Measurements from ENCODE around the gene ADORA2A.

ADORA2A gene

GRCh38 chr22:24404561-24405275 is 22.7 kb upstream of the ADORA2A start:
- no peak for DNase-seq

- DNase-seq, result no peak
Observed at GRCh38 chr22:24405631-24406321, 21.6 kb upstream of the ADORA2A start.

GRCh38 chr22:24406322-24407277 is 20.8 kb upstream of the ADORA2A start:
- DNase-seq, result no peak

GRCh38 chr22:24407278-24407665 is 20.1 kb upstream of the ADORA2A start:
- DNase-seq, result no peak

GRCh38 chr22:24407884-24408283 is 19.5 kb upstream of the ADORA2A start:
- DNase-seq, result no peak

- DNase-seq, result no peak
Observed at GRCh38 chr22:24408630-24409029, 18.8 kb upstream of the ADORA2A start.

- DNase-seq, result no peak
Observed at GRCh38 chr22:24409707-24410106, 17.7 kb upstream of the ADORA2A start.

GRCh38 chr22:24410110-24410856 is 17.1 kb upstream of the ADORA2A start:
- DNase-seq, result peak; percentile 29

- no peak for DNase-seq
Observed at GRCh38 chr22:24411256-24412004, 16.0 kb upstream of the ADORA2A start.

- DNase-seq, result no peak
Observed at GRCh38 chr22:24412274-24412673, 15.1 kb upstream of the ADORA2A start.

- DNase-seq, result no peak
Observed at GRCh38 chr22:24413271-24413670, 14.1 kb upstream of the ADORA2A start.

GRCh38 chr22:24413736-24414385 is 13.5 kb upstream of the ADORA2A start:
- no peak for DNase-seq

- DNase-seq, result no peak
Observed at GRCh38 chr22:24414523-24414922, 12.9 kb upstream of the ADORA2A start.

GRCh38 chr22:24414984-24415945 is 12.1 kb upstream of the ADORA2A start:
- DNase-seq, result no peak

GRCh38 chr22:24416095-24416494 is 11.3 kb upstream of the ADORA2A start:
- DNase-seq, result no peak

- DNase-seq, result no peak
Observed at GRCh38 chr22:24416611-24417010, 10.8 kb upstream of the ADORA2A start.

GRCh38 chr22:24417200-24417599 is 10.2 kb upstream of the ADORA2A start:
- DNase-seq, result no peak

GRCh38 chr22:24417901-24418641 is 9.3 kb upstream of the ADORA2A start:
- no peak for DNase-seq

- DNase-seq, result no peak
Observed at GRCh38 chr22:24418786-24419474, 8.5 kb upstream of the ADORA2A start.
